Right atrium auricular region (tissue), 2 donors: ENCODE measurements around the gene TMEM134. TPM values are rescaled to one million over a fixed set of nuclear protein-coding genes. Genes with fewer than 3 reads are reported as not detected.

Experiments used
- DNase-seq: peaks from one replicate; pipeline ENCODE4 v3.0.0-alpha.2; 2019; ENCODE audit warnings: low spot score
- H3K27ac ChIP-seq, 2 donors: fragments of 200-600 bp; sonication (generic); 1 replicate in 1 of 2; 2 replicates in 1 of 2; pipeline ENCODE4 v1.5.1; 2016 to 2019
- H3K27me3 ChIP-seq, 2 donors: fragments of 200-600 bp; sonication (generic); one replicate each; pipeline versions ENCODE4 v1.5.1 to v1.6.0; 2017 to 2019
- H3K36me3 ChIP-seq: fragments of 200-600 bp; sonication (generic); one replicate; pipeline ENCODE4 v1.5.1; 2016
- H3K4me1 ChIP-seq, 2 donors: fragments of 200-600 bp; sonication (generic); one replicate each; pipeline versions ENCODE4 v1.5.1 to v1.6.0; 2017 to 2019
- H3K4me3 ChIP-seq, 2 donors: fragments of 200-600 bp; sonication (generic); 1 replicate in 1 of 2; 2 replicates in 1 of 2; pipeline ENCODE4 v1.5.1; 2017 to 2019; ENCODE audit warnings: mild to moderate bottlenecking in 1 of 2, moderate library complexity in 1 of 2
- H3K9me3 ChIP-seq, 2 donors: fragments of 200-600 bp; sonication (generic); one replicate each; pipeline ENCODE4 v1.5.1; 2019
- CTCF ChIP-seq, 2 donors: fragments of 200-600 bp; sonication (generic); IDR thresholded peaks; one replicate each; pipeline ENCODE4 v1.5.1; 2019; ENCODE audit warnings: antibody characterized with exemption in 2 of 2
- total RNA-seq, 2 donors: library from RNA; depleted of rRNA; stranded (reverse); fragments of >200 nt; gene quantifications; one replicate each; pipeline ENCODE4 v1.1.0, GENCODE V29; 2016

TMEM134 gene
- total RNA-seq, 2 donors from 2014 or later = 74.4 to 140 TPM

- TF ChIP-seq CTCF (IDR thresholded peaks at IDR 0.05) = no peak
- H3K27ac ChIP-seq = peak overlapping the region; percentile 99
- H3K27me3 ChIP-seq = no peaks in the 10 kb centered on the region
- peak overlapping the region; percentile 69 to 75 for H3K4me3 ChIP-seq
- peaks cover 8% of the 10 kb centered on the region for H3K36me3 ChIP-seq
- DNase-seq = peak; percentile 99
- H3K4me1 ChIP-seq = peaks cover 0 to 50% of the 10 kb centered on the region in 2 donors
- no peaks in the 10 kb centered on the region for H3K9me3 ChIP-seq
These were observed 39.6 kb upstream of the TMEM134 start for GRCh38 chr11:67508486-67509121.

- Histone ChIP-seq H3K27me3 (no peaks in the 10 kb centered on the region), H3K9me3 (no peaks in the 10 kb centered on the region), H3K4me3 (peak within 1 kb of the TSS; percentile 69 to 75), H3K27ac (peak within 1 kb of the TSS; percentile 99), H3K36me3 (peaks cover 8% of the 10 kb centered on the region), H3K4me1 (peaks cover 0 to 54% of the 10 kb centered on the region in 2 donors)
- peak; percentile 100 for DNase-seq
- no peak for TF ChIP-seq CTCF (IDR thresholded peaks at IDR 0.05)
These were observed 38.9 kb upstream of the TMEM134 start, which contains the start of gene CDK2AP2 for GRCh38 chr11:67507864-67508485. TSS of gene CDK2AP2 (minus strand) at chr11:67508162. CDS start at chr11:67508082, 80 bp downstream.

GRCh38 chr11:67507242-67507863 is 38.3 kb upstream of the TMEM134 start:
- Histone ChIP-seq H3K9me3 (no peaks in the 10 kb centered on the region), H3K27me3 (no peaks in the 10 kb centered on the region), H3K4me3 (peak overlapping the region; percentile 69 to 75), H3K36me3 (peaks cover 9% of the 10 kb centered on the region), H3K27ac (peak overlapping the region; percentile 99), H3K4me1 (peaks cover 0 to 54% of the 10 kb centered on the region in 2 donors)
- peak; percentile 84 for DNase-seq
- TF ChIP-seq CTCF (IDR thresholded peaks at IDR 0.05) = no peak

- DNase-seq = no peak
- peaks cover 18% of the 10 kb centered on the region for H3K36me3 ChIP-seq
- H3K4me1 ChIP-seq = peaks cover 0 to 54% of the 10 kb centered on the region in 2 donors
- H3K27ac ChIP-seq = peak overlapping the region; percentile 99
- H3K9me3 ChIP-seq = no peaks in the 10 kb centered on the region
- H3K4me3 ChIP-seq = no peak overlapping the region
- TF ChIP-seq CTCF (IDR thresholded peaks at IDR 0.05) = peak in 1 of 2 donors; percentile 45
- H3K27me3 ChIP-seq = no peaks in the 10 kb centered on the region
These were observed 37.5 kb upstream of the TMEM134 start for GRCh38 chr11:67506426-67507051.

- H3K4me3 ChIP-seq = peak overlapping the region; percentile 74 to 77
- peaks cover 23% of the 10 kb centered on the region for H3K36me3 ChIP-seq
- H3K9me3 ChIP-seq = no peaks in the 10 kb centered on the region
- H3K27me3 ChIP-seq = no peaks in the 10 kb centered on the region
- H3K27ac ChIP-seq = peak overlapping the region; percentile 99
- TF ChIP-seq CTCF (IDR thresholded peaks at IDR 0.05) = peak; percentile 93 to 99
- peaks cover 0 to 54% of the 10 kb centered on the region in 2 donors for H3K4me1 ChIP-seq
- peak; percentile 91 for DNase-seq
These were observed 36.8 kb upstream of the TMEM134 start for GRCh38 chr11:67505605-67506396.
